Esophagus muscularis mucosa (tissue), 4 donors: ENCODE data around the gene HM13. TPM values are rescaled to one million over a fixed set of nuclear protein-coding genes. Genes with fewer than 3 reads are reported as not detected.
A peak's percentile ranks its signal among the peaks of the same experiment; 100 is the strongest.

ENCODE experiments used
- DNase-seq: peaks from one replicate; pipeline ENCODE4 v3.0.0-alpha.2; 2017; ENCODE audit errors: extremely low spot score
- H3K27ac ChIP-seq, 4 donors: fragments of 200-600 bp; sonication (generic); replicated peaks in 1 of 4; 1 replicate in 3 of 4; 2 replicates in 1 of 4; pipeline ENCODE4 v1.5.1; 2016 to 2019; ENCODE audit warnings: mild to moderate bottlenecking in 1 of 4
- H3K27me3 ChIP-seq, 4 donors: fragments of 200-600 bp; sonication (generic); one replicate each; pipeline versions ENCODE4 v1.5.1 to v1.6.0; 2016 to 2019
- H3K36me3 ChIP-seq, 4 donors: fragments of 200-600 bp; sonication (generic); one replicate each; pipeline ENCODE4 v1.5.1; 2016 to 2019
- H3K4me1 ChIP-seq, 4 donors: fragments of 200-600 bp; sonication (generic); one replicate each; pipeline ENCODE4 v1.5.1; 2016 to 2019
- H3K4me3 ChIP-seq, 4 donors: fragments of 200-600 bp; sonication (generic); 1 replicate in 2 of 4; 2 replicates in 2 of 4; pipeline ENCODE4 v1.5.1; 2016 to 2019; ENCODE audit warnings: mild to moderate bottlenecking in 4 of 4, moderate library complexity in 1 of 4
- H3K9me3 ChIP-seq, 4 donors: fragments of 200-600 bp; sonication (generic); 1 replicate in 3 of 4; 2 replicates in 1 of 4; pipeline ENCODE4 v1.5.1; 2016 to 2019
- CTCF ChIP-seq, 3 experiments: fragments of 200-600 bp in 2 of 3; fragments of 450-650 bp in 1 of 3; sonication (generic) in 2 of 3; IDR thresholded peaks; one replicate each; pipeline ENCODE4 v1.5.1; 2017 to 2019; ENCODE audit warnings: antibody characterized with exemption in 3 of 3, mild to moderate bottlenecking in 2 of 3, moderate library complexity in 1 of 3
- EP300 ChIP-seq: sonication (generic); formaldehyde crosslinking; IDR thresholded peaks from one replicate; pipeline ENCODE4 v1.6.1; 2017; ENCODE audit warnings: antibody characterized with exemption
- POLR2A ChIP-seq: fragments of 450-650 bp; IDR thresholded peaks from one replicate; pipeline ENCODE4 v1.6.1; 2017; ENCODE audit warnings: antibody characterized with exemption, moderate library complexity, mild to moderate bottlenecking, low read depth
- POLR2AphosphoS5 ChIP-seq, 2 donors: sonication (generic); formaldehyde crosslinking; IDR thresholded peaks; one replicate each; pipeline ENCODE4 v1.6.1; 2017; ENCODE audit warnings: antibody characterized with exemption in 2 of 2
- WGBS: methylation state at CpG from one replicate; pipeline ENCODE4 v1.1.5; 2018; 5-methylcytosine and 5-hydroxymethylcytosine counted together
- intact Hi-C: fragments of 100-400 bp; cut with DNase I; formaldehyde crosslinking; loops from one replicate; pipeline ENCODE4 v1.15.1; 2023
- total RNA-seq, 4 donors: library from RNA; depleted of rRNA; stranded (reverse); fragments of >200 nt; gene quantifications; one replicate each; pipeline versions ENCODE4 v1.1.0 to v1.2.1, GENCODE V29; 2016

The HM13 gene
- total RNA-seq, 4 donors from 2014 or later = 41.5 to 67.7 (median 47.6) TPM

DNA sequence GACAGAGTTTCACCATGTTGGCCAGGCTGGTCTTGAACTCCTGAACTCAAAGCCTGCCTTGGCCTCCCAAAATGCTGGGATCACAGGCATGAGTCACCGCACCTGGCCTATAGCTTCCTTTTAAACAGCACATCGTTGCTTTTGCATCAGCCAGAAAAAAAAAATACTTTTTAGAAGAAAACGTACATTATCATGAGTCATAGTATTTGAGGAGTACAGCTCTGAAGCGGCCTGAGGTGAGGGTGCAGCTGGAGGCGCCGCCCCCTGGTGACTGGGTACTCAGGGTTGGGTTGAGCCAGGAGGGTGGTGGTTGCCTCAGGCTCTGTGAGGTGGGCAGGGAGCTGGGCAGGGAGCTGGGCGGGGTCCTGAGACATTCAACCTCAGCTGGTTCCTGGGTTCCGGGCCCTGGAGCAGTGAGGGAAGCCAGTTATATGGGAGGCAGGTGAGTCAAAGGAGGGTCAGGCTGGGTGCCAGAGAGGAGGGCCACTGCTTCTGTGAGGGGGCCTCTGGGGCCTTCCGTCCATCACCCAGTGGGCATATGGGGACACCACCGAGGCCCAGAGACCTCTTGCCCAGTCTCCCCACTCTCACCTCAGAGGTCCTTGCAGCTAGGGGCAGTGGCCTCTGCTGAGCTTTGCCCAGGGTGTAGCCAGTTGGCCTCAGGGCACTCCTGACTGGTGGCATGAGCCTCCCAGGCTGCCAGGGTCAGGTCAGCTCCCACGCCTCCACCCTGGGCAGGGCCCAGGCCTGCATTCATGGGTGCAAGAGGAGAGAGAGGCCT, 79.2 kb downstream of the HM13 start:
- intact Hi-C loops = no loop called here
- no peaks in the 10 kb centered on the region for H3K27me3 ChIP-seq
- peak overlapping the region; percentile 42 to 54 (median 49) for H3K27ac ChIP-seq
- H3K9me3 ChIP-seq = no peaks in the 10 kb centered on the region
- H3K4me3 ChIP-seq = no peak overlapping the region
- H3K36me3 ChIP-seq = no peaks in the 10 kb centered on the region
- TF ChIP-seq POLR2AphosphoS5 (IDR thresholded peaks at IDR 0.05) (no peak), CTCF (IDR thresholded peaks at IDR 0.05) (no peak), EP300 (no peak), POLR2A (no peak)
- 82% methylated on average over 9 of the region's 11 CpGs for WGBS
- no peak for DNase-seq
- H3K4me1 ChIP-seq = peaks cover 25 to 37% (median 34%) of the 10 kb centered on the region in 4 donors

DNA sequence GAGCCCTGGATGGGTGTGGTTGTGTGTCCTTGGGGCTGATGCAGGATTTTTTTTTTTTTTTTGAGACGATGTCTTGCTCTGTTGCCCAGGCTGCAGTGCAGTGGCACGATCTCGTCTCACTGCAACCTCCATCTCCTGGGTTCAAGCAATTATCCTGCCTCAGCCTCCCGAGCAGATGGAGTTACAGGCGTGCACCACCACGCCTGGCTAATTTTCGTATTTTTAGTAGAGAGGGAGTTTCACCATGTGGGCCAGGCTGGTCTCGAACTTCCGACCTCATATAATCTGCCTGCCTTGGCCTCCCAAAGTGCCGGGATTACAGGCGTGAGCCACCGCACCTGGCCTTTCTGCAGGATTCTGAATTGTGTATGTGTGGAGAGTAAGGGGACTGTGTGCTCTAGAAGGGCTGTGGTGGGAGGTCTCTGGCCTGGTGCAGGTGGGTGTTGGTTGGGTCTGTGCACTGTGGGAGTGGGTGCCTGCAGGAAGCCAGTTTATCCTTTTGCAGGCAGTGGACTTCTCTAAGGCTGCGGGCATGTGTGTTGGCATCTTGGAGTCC, 79.8 kb downstream of the HM13 start:
- DNase-seq = no peak
- Histone ChIP-seq H3K9me3 (no peaks in the 10 kb centered on the region), H3K4me3 (no peak overlapping the region), H3K27me3 (no peaks in the 10 kb centered on the region), H3K4me1 (peaks cover 18 to 35% (median 30%) of the 10 kb centered on the region in 4 donors), H3K36me3 (no peaks in the 10 kb centered on the region), H3K27ac (peak overlapping the region; percentile 45 to 81 (median 77))
- WGBS = 94% methylated on average over 13 of the region's 13 CpGs
- no peak for TF ChIP-seq EP300
- no peak for TF ChIP-seq CTCF (IDR thresholded peaks at IDR 0.05)
- no peak for TF ChIP-seq POLR2A
- TF ChIP-seq POLR2AphosphoS5 (IDR thresholded peaks at IDR 0.05) = no peak
- intact Hi-C loops = no loop called here

GRCh38 chr20:31594558-31595379, 80.5 kb downstream of the HM13 start:
- intact Hi-C loops = no loop called here
- no peak for DNase-seq

DNA sequence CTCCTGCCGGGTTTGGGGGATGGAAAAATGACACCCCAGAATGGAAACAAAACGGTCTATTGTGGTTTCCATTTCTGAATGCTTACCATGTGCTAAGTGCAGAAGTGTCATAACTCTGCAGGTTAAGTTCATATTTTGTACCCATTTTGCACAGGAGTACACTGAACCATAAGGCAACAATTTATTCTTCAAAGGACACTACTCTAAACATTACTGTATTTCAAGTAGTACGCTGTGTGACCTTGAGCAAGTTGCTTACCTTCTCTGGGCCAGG, 81.1 kb downstream of the HM13 start:
- Histone ChIP-seq H3K4me3 (no peak overlapping the region), H3K27me3 (no peaks in the 10 kb centered on the region), H3K9me3 (no peaks in the 10 kb centered on the region), H3K27ac (peak overlapping the region; percentile 67 to 81 (median 77)), H3K4me1 (peaks cover 15 to 35% (median 30%) of the 10 kb centered on the region in 4 donors), H3K36me3 (no peaks in the 10 kb centered on the region)
- 85% methylated on average over 3 of the region's 3 CpGs for WGBS
- intact Hi-C loops = no loop called here
- no peak for DNase-seq
- no peak for TF ChIP-seq EP300
- no peak for TF ChIP-seq POLR2A
- no peak for TF ChIP-seq CTCF (IDR thresholded peaks at IDR 0.05)
- TF ChIP-seq POLR2AphosphoS5 (IDR thresholded peaks at IDR 0.05) = no peak

More at GRCh38 chr20:31594558-31595379, 80.5 kb downstream of the HM13 start:
- Histone ChIP-seq H3K4me3 (no peak overlapping the region), H3K4me1 (peaks cover 15 to 35% (median 30%) of the 10 kb centered on the region in 4 donors), H3K27ac (peak overlapping the region; percentile 67 to 81 (median 77)), H3K27me3 (no peaks in the 10 kb centered on the region), H3K9me3 (no peaks in the 10 kb centered on the region), H3K36me3 (no peaks in the 10 kb centered on the region)
- TF ChIP-seq POLR2AphosphoS5 (IDR thresholded peaks at IDR 0.05) (peak; percentile 33 to 39), EP300 (no peak), CTCF (IDR thresholded peaks at IDR 0.05) (no peak), POLR2A (no peak)
- 84% methylated on average over 9 of the region's 11 CpGs for WGBS
